ENCODE data around the gene MOSMO.

MOSMO gene

GRCh38 chr16:22050963-22051362, 43.1 kb downstream of the MOSMO start:
- H3K27ac ChIP-seq (replicated peaks) = no peak overlapping the region
- no peaks in the 10 kb centered on the region for H3K27me3 ChIP-seq (ENCODE audit: insufficient read depth, poor library complexity, severe bottlenecking)
- TF ChIP-seq GABPA (IDR thresholded peaks at IDR 0.05; ENCODE audit: low read depth) = no peak
- no peak for TF ChIP-seq CTCF (IDR thresholded peaks at IDR 0.05; ENCODE audit: insufficient read depth, low read length)
- no peak for TF ChIP-seq POLR2AphosphoS5 (IDR thresholded peaks at IDR 0.05; ENCODE audit: low read depth)
- no peak for TF ChIP-seq REST (IDR thresholded peaks at IDR 0.05; ENCODE audit: insufficient replicate concordance, low read depth)

GRCh38 chr16:22052980-22053379, 45.1 kb downstream of the MOSMO start:
- DNase-seq (ENCODE audit: low read depth in 1 of 2, low spot score in 1 of 2) = no peak
- no peak for TF ChIP-seq CTCF (IDR thresholded peaks at IDR 0.05; ENCODE audit: insufficient read depth, low read length)
- TF ChIP-seq GABPA (IDR thresholded peaks at IDR 0.05; ENCODE audit: low read depth) = no peak
- no peak for TF ChIP-seq POLR2AphosphoS5 (IDR thresholded peaks at IDR 0.05; ENCODE audit: low read depth)
- TF ChIP-seq SPI1 (IDR thresholded peaks at IDR 0.05; ENCODE audit: borderline replicate concordance, low read depth) = no peak
- no peak for TF ChIP-seq REST (IDR thresholded peaks at IDR 0.05; ENCODE audit: insufficient replicate concordance, low read depth)
- no peak overlapping the region for H3K4me3 ChIP-seq (replicated peaks; ENCODE audit: insufficient read depth, low read length)
- no peak overlapping the region for H3K27ac ChIP-seq (replicated peaks)
- H3K27me3 ChIP-seq (ENCODE audit: insufficient read depth, poor library complexity, severe bottlenecking) = no peaks in the 10 kb centered on the region

More at GRCh38 chr16:22050963-22051362, 43.1 kb downstream of the MOSMO start:
- DNase-seq (ENCODE audit: low read depth in 1 of 2, low spot score in 1 of 2) = no peak
- no peak overlapping the region for H3K4me3 ChIP-seq (replicated peaks; ENCODE audit: insufficient read depth, low read length)

- no peak for TF ChIP-seq GABPA (IDR thresholded peaks at IDR 0.05; ENCODE audit: low read depth)
- TF ChIP-seq SPI1 (IDR thresholded peaks at IDR 0.05; ENCODE audit: borderline replicate concordance, low read depth) = no peak
- no peak for TF ChIP-seq POLR2AphosphoS5 (IDR thresholded peaks at IDR 0.05; ENCODE audit: low read depth)
- no peak for TF ChIP-seq REST (IDR thresholded peaks at IDR 0.05; ENCODE audit: insufficient replicate concordance, low read depth)
- TF ChIP-seq CTCF (IDR thresholded peaks at IDR 0.05; ENCODE audit: insufficient read depth, low read length) = no peak
- Histone ChIP-seq H3K27me3 (ENCODE audit: insufficient read depth, poor library complexity, severe bottlenecking) (no peaks in the 10 kb centered on the region), H3K4me3 (replicated peaks; ENCODE audit: insufficient read depth, low read length) (no peak overlapping the region), H3K27ac (replicated peaks) (no peak overlapping the region)
- DNase-seq (ENCODE audit: low read depth in 1 of 2, low spot score in 1 of 2) = no peak
These were observed 46.0 kb downstream of the MOSMO start for GRCh38 chr16:22053921-22054341.

Data from HL-60 (cell line).